NOMO-1 treated with DMSO at 0.1 percent for 48 hours (cell line): ENCODE results near the gene AGXT.

ENCODE experiments used
- DNase-seq: peaks from one replicate; lab custom pipeline; 2025; ENCODE audit not compliant: unreplicated experiment; lab: John Stamatoyannopoulos, UW

The AGXT gene

DNA sequence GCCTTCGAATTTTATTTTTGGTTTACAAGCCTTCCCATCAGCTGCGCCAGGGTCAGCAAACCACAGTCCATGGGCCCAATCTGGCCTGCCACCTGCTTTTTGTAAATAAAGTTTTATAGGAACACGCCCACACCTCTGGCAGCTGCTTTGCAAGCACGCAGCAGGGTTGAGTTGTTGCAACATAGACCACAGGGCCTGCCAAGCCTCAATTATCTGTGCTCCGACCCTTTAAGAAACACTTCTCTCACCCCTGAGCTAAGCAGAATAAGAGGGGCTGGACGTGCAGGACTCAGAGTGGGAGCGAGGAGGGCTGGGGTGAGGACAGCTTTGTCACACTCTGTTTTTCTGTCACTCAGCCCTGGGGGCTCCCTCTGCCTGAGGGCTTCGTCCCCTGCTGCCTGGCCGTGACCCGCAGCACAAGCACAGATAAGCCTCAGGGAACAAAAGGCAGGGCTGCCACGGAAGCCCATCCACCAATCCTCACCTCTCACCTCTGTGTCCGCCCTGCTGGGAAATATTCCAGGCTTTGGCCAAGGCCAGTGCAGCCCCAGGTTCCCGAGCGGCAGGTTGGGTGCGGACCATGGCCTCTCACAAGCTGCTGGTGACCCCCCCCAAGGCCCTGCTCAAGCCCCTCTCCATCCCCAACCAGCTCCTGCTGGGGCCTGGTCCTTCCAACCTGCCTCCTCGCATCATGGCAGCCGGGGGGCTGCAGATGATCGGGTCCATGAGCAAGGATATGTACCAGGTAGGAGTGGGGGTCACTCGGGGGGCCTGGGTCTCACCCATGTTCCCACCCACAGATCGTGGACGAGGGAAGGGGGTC lies at the start of gene AGXT:
Gene AGXT, plus strand, starts transcription at position 539 of the 823 bp plus-strand sequence. Its CDS starts 42 bp downstream, at position 581.
- DNase-seq: peak; percentile 58

DNA sequence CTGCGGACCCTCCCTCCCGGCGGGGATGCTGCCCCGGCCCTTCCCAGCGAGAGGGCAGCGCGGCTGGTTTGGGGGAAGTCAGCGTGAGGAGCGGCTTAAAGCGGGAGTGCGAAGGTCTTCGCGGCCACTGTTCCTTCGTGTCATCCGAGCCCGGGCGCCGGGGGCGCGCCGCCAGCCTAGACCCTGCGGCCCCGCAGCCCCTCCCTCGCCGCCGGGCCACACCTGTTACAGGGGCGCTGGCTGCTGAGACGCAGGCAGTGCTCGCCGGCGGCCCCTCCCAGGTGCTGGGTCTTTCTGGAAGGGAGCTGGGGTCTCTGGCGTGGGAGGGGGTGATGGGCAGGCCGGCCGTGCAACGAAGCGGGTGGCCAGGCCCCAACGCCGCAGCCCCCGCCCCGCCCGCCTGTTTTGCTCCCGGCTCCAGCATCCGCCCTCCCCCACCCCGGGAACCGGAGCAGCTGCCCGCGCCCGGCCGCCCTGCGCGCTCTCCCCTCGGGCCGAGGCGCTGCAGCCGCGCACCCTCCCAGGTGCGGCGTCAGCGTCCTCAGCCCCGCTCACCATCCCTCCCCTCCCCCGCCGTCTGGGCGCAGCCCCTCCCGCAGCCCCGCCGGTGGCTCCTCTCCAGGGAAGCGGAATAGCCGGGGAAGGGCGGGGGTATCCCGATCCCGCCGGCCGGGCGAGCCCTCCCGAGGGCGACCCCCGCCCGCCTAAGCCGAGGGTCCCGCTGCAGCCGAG lies 49.3 kb upstream of the AGXT start:
- DNase-seq: no peak

DNA sequence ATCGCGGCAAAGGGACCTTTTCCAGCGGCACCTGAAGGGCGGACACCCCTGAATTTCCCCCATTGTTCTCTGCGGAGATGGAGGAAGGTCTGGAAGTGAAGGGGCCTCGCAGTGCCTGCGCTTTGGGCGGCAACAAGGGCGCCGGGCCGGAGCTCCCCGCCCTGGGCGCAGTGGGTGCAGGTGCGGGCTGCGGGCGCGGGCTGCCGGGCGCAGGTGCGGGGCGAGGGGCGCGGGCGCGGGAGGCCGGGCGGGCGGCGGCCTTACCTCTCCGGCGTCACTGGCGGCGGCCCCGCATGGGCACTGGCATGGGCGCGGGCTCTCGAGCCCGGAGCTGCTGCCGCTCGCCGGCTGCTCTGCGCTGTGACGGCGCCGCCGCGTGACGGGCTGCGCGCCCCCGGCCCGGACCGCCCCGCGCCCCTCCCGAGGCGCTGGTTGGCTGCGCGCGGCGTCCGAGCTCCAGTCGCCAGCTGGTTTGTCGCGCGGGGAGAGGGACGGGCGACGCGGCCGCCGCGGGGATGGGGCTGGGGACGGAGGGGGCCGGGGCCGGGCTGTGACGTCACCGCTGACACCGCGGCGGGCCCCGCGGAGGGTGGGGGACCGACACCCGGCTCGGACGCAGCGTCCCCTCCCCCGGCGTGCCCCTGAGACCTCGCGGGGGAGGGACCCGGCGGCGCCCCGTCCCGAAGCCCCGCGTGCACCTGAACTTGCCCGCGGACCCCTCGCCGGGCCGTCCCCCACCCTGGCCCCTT lies 48.6 kb upstream of the AGXT start, which contains the start of gene KIF1A:
Gene KIF1A, minus strand, starts transcription at position 362 of the 749 bp plus-strand sequence. CDS start 22,467 bp downstream, outside the sequence.
- no peak for DNase-seq

DNA sequence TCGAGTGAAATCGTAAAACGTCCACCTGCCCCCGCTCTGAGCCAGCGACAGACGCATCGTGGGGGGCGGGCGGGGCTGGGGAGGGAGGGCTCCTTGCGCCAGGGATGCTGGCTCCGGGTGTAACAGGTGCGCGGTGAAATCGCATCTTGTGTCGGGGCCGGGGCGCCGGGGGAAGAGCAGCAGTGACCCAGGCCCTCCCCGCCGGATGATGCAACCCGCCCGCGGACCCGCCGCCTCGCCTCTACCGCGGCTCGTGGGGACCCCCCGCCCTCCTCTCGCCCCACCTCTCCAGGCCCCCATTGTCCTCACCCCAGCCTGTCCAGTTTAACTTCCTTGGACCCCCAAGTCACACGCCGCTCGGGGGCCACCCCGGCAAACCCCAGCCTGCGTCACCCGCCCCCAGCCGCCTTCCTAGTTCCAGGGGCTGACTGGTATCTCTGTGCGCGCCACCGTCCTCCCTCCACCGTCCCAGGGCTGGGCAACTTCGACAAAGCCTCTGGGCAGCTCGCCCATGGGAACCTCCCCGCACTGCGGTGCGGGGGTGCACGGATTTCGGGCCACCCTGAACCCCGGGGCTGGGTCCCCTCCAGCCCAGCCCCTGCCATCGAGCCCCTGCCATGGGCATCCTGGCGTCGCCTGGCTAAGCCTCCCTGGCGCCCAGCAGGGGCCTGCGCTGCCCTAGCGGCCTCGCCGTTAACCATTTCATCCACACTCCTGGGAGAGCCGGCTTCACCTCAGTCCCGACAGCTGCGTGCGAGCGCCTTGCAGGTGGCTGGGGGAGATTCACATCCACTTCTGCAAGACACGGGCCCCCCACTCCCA lies 47.8 kb upstream of the AGXT start:
- DNase-seq: no peak

DNA sequence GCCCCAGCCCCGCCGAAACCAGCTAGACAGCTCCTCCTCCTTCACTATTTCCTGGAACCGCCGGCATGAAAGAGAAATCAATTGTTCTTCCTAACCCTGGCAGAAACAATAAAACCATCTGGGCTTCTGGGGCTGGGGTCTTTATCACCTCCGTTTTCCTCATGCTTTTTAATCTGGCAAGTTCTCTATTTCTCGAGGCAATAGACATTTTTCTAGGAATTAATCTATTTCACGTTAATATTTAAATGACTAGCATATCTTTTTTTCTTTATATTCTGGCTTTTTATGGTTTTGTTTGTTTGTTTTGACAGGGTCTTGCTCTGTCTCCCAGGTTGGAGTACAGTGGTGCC lies 47.2 kb upstream of the AGXT start:
- DNase-seq: no peak

DNA sequence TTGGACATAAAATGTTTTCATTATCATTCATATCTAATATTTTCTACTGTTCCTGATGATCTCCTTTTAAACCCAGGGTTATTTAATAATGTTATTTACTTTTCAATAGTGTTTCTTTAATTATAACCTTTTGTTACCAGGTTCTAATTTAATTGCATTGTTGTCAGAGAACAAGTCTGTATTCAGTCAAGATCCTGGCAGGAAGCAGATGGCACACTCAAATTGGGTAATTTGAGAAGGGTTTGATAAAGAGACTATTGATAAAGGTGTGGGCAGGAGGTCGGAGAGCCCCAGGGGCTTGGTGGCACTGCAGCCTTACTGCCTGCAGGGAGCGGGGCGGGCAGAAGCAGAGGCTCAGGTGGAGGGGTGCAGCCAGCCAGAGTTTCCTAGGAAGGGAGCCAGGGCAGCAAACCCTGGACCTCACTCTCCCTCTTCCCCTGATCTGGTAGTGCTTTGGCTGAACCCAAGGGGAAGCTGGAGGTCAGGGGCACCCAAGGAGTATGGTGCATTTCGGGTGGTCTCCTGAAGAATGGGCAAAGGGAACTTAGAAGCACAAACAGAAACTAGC lies 46.3 kb upstream of the AGXT start:
- DNase-seq: no peak

DNA sequence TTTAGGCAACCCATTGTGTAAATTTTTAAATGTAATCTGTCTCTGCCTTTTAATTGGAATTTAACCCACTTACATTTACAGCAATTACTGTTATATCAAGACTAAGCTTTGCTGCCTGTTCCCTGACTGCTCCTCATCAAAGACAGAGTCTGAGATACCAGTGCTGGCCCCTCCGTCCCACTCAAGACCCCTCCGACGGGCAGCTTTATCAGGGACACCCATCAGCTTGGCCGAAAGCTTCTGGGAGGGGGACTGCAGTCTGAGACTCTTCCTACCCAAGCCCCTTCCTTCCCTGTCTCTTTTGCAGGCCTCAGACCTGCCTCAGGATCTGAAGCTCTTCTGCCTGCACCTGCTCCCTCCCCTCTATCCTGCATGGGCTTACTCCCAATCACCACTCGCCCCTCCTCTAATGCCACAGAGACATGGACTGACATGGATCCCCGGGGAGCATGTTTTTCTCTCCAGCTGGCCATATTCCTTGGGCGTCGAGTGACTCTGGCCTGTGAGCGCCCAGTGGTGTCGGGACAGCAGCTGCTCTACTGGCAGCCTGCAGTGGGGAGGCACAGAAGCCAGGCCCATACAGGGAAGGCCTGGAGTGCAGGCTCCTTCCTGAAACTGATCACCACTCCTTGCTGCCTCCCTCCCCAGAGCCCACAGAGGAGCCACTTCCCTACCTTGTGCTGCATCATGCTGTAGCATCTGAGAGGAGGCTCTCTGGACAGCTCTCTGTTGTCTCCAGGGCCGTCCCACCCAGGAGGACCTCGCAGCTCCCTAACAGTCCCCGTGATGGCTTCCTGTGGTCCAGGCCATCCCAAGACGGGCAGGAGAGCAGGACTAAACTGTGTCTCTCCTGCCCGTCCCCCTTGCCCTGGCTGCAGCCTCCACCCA lies 44.9 kb upstream of the AGXT start:
- DNase-seq: no peak

DNA sequence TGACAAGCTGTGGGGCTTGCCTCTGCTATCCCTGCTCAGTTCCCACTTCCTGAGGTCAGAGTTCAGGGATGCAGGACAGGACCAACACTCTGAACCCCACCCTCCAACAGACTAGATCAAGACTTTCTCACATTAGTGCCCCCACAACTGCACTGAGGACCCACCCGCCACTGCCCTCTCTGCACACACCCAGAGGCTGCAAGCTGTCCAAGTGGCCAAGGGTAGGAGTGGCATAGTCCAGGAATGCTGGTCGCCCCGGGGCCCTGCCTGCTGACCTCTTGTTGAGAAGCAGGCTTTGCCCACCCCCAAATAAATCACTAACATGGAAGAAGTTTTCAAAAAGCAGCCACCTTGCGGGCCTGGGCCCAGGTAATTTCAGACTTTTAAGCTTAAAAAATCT lies 43.1 kb upstream of the AGXT start:
- DNase-seq: no peak

DNA sequence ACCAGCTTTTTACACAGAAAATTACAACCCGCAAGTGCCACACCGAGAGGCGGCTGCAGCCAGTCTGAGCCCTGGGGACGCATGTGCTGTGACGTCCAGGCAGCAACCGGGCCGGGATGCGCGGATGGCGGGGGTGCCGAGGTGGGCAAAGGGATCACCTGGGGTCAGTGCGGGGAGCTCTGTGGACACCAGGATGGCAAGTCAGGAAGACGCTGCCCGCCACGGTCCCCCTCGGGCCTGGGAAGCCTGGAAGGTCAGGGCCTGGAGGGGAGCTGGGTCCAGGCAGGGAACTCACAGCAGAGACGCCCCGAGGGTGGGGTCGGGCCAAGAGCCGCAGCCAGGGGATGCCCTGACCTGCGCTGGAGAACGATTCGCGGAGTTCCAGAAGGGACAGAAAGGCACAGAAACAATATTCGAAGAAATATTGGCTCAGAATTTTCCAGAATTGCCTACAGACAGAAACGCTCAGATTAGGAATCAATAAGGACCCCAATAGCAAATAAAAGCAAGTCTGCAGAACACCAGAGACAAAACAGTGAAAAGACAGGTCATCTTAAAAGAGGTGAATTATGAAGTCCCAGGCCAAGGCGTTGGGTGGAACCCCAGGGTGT lies 36.9 kb upstream of the AGXT start:
- no peak for DNase-seq

DNA sequence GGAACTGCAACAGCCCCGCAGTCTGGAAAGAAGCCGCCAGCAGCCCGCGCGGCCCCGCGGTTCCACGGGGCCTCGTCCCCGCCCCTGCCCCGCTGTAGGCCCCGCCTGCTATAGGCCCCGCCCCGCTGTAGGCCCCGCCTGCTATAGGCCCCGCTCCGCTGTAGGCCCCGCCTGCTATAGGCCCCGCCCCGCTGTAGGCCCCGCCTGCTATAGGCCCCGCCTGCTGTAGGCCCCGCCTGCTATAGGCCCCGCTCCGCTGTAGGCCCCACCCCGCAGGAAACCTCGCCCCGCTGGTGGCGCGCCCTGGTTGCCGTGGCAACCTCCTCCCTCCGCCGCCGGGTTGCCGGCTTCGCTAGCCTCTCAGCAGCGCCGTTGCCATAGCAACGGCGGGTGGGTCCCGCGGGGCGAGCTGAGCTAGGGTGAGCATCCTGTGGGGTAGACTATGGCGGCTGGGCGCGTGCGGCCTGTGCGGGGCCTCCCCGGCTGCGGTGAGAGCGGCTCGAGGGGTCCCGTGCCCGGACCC lies 36.4 kb upstream of the AGXT start:
- DNase-seq: peak; percentile 91

DNA sequence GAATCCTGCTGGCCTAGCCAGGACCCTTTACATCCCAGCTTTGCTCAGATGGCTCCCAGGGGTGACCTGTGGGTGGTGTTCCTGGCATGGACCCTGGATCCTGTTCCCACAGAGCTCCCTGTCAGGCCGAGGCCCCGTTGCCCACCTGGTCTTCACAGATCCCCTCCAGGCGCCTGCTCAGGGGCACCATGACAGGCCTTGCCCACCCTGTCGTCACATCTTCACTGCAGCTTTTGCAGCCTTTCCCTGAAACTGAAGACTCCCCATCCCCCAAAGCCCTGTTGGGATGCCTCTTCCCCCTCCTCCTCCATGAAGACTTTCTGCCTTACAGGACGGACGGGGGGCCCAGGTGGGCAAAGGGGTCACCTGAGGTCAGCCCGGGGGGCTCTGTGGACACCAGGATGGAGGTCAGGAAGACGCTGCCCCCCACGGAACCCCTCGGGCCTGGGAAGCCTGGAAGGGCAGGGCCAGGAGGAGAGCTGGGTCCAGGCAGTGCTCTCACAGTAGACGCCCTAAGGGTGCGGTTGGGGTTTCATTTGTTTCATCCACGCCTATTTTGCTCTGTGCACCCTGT lies 35.6 kb upstream of the AGXT start:
- no peak for DNase-seq

DNA sequence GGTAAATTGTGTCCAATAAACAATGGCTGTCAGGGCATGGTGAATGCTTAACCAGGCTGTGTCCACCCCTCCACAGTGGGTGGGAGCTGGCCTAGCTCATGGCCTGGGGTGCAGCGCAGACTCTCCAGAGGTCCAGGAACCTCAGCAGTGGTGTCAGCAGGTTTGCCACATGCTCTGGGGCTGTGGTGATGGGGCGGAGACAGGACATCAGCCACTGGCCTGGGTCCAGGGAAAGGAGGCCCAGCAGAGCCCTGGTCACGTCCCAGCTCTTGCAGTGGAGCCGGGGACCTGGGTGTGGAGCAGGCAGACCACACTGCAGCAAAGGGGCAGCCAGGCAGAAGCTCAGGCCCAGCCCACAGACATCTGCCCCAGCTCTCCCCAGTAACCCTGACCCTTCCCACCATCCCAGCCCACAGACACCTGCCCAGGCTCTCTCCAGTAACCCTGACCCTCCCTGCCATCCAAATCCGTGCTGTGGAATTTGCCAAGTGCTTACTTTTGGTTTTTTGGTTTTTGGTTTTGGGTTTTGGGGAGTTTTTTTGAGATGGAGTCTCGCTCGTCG lies 34.8 kb upstream of the AGXT start:
- no peak for DNase-seq

DNA sequence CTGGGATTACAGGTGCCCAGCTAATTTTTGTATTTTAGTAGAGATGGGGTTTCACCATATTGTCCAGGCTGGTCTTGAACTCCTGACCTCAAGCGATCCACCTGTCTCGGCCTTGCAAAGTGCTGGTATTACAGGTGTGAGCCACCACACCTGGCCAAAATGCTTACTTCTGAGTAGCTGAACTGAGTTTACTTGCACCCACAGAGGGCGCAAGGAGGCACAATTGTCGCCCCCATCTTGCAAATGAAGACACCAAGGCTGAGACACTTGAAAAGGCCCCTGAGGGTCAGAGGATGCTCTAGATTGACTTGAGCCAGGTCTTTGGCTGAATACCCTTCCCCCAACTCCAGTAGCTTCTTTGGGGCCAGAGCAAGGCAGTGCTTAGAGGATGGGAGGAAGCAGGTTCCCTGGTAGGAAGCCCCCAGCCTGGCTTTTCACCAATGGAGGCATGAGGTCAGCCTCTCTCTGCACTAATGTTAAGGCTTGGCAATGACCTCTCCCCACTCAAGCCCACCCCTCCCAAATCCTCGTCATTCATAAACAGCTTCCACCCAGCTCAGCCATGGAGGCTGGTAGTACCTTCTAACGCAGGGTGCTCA lies 34.1 kb upstream of the AGXT start:
- DNase-seq: no peak

DNA sequence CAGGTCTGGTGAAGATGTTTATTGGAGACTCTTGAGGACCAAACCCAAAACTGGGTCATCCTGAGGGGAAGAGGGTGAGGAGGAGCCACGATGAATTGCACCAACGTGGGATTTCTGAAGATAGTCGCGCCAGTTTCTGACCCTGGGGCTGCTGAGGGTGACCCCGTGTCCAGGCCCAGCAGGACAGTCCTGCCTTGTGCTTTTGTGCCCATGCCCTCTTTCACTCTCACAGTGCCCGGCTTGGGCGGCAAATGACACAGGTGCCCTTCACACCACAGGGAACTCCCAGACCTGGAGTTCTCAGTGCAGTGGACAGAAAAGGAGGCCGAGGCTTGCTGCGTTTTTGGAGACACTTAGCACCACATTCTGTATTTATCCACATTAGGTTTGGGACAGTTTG lies 33.1 kb upstream of the AGXT start:
- DNase-seq: no peak

DNA sequence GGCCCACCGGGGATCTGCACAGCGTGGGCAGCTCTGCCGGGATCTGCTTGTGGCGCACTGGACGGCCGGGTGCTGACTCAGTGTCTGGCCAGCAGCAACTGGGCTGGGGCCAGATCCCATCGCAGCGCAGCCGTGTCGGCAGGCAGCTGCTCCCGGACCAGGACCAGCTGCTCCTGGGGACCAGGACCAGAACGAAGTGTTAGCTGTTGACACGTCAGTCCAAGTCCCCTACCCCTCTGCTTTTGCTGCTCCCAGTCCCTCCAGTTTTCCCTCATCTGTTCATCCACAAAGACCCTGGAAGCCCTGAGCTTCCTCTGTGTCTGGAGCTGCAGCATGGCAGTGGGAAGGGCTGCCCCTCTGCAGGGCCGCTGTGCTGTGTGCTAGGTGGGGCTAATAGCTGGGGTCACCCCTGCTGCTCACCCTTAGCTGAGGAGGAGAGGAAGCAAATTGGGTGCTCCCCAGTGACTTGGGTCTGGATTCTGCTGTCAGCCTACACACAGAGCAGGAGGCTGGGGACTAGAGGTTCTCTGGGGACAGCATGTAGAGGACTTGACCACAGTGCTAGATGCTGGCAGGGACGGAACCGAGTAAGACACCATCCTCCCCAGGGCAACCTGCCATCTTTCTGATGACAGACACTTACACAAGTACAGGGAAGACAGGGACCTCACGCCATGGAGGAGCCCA lies 31.7 kb upstream of the AGXT start:
- DNase-seq: no peak

DNA sequence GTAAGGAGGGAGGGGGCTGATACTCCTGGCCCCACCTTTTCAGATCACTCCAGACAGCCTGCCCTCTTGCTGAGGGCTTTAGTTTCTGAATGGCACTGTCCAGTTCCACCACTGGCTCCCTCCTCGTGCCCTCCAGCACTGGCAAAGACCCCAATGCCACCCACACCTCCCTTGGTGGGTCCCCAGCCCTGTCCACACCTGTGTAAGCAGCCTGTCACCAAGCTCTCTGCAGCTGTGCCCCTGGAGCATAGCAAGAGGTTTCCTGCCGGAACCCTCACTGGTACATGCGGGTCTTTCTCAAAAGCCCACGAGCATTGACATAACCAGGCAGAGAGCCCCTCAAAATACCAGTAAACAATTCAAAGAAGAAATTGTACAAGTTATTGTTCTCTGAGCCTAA lies 31.0 kb upstream of the AGXT start:
- no peak for DNase-seq
